ENCODE measurements around the gene ECHS1. TPM values are rescaled to one million over a fixed set of nuclear protein-coding genes. Genes with fewer than 3 reads are reported as not detected.

Gene ECHS1
- total and polyA plus RNA-seq, 8 donors: 71.0 to 87.1 (median 76.7) TPM

- Histone ChIP-seq H3K4me1 (peaks cover 0 to 8% of the 10 kb centered on the region in 2 donors), H3K36me3 (peaks cover 0 to 86% of the 10 kb centered on the region in 2 donors), H3K9me3 (no peaks in the 10 kb centered on the region), H3K4me3 (no peak overlapping the region), H3K27me3 (no peaks in the 10 kb centered on the region), H3K27ac (no peak overlapping the region)
- ATAC-seq: no peak
- TF ChIP-seq, protein P1, sequence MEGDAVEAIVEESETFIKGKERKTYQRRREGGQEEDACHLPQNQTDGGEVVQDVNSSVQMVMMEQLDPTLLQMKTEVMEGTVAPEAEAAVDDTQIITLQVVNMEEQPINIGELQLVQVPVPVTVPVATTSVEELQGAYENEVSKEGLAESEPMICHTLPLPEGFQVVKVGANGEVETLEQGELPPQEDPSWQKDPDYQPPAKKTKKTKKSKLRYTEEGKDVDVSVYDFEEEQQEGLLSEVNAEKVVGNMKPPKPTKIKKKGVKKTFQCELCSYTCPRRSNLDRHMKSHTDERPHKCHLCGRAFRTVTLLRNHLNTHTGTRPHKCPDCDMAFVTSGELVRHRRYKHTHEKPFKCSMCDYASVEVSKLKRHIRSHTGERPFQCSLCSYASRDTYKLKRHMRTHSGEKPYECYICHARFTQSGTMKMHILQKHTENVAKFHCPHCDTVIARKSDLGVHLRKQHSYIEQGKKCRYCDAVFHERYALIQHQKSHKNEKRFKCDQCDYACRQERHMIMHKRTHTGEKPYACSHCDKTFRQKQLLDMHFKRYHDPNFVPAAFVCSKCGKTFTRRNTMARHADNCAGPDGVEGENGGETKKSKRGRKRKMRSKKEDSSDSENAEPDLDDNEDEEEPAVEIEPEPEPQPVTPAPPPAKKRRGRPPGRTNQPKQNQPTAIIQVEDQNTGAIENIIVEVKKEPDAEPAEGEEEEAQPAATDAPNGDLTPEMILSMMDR (IDR thresholded peaks at IDR 0.05): no peak
- DNase-seq: no peak
- intact Hi-C loops (cut with DNase I): no loop called here
Observed at GRCh38 chr10:133403359-133403758, 30.2 kb upstream of the ECHS1 start.

- Histone ChIP-seq H3K9me3 (no peaks in the 10 kb centered on the region), H3K4me3 (no peak overlapping the region), H3K4me1 (peaks cover 0 to 8% of the 10 kb centered on the region in 2 donors), H3K36me3 (peaks cover 0 to 87% of the 10 kb centered on the region in 2 donors), H3K27ac (no peak overlapping the region), H3K27me3 (no peaks in the 10 kb centered on the region)
- no peak for ATAC-seq
- intact Hi-C loops (cut with DNase I): no loop called here
- peak in 1 of 4 donors; percentile 57 for DNase-seq
- TF ChIP-seq, protein P1 (IDR thresholded peaks at IDR 0.05): no peak
Observed at GRCh38 chr10:133401981-133402725, 29.0 kb upstream of the ECHS1 start.

DNA sequence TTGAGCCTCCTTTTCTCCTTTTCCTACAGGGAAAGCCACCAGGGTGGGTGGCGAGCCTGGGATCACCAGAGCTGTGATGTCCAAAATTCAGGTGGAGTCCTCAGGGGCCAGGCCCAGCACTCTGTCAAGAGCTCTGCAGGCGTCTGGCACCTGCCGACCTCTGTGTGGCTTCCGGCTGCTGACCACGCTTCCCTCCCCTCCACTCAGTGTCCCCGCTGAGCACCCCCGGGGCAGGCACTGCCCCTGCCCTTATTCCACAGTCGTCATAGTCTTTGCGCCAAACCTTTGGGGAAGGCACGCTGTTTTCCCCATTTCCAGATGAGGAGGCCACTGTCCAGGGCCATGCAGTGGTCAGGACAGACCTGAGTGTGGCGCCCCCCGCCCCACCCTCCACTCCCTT, 28.3 kb upstream of the ECHS1 start:
- DNase-seq (peak in 1 of 4 donors; percentile 60), ATAC-seq (no peak)
- H3K9me3 ChIP-seq: no peaks in the 10 kb centered on the region
- intact Hi-C loops (cut with DNase I): no loop called here
- peak overlapping the region in 1 of 2 donors; percentile 48 for H3K27ac ChIP-seq
- peaks cover 0 to 90% of the 10 kb centered on the region in 2 donors for H3K36me3 ChIP-seq
- no peaks in the 10 kb centered on the region for H3K27me3 ChIP-seq
- TF ChIP-seq, protein P1 (IDR thresholded peaks at IDR 0.05): no peak
- peaks cover 0 to 8% of the 10 kb centered on the region in 2 donors for H3K4me1 ChIP-seq
- H3K4me3 ChIP-seq: no peak overlapping the region

DNA sequence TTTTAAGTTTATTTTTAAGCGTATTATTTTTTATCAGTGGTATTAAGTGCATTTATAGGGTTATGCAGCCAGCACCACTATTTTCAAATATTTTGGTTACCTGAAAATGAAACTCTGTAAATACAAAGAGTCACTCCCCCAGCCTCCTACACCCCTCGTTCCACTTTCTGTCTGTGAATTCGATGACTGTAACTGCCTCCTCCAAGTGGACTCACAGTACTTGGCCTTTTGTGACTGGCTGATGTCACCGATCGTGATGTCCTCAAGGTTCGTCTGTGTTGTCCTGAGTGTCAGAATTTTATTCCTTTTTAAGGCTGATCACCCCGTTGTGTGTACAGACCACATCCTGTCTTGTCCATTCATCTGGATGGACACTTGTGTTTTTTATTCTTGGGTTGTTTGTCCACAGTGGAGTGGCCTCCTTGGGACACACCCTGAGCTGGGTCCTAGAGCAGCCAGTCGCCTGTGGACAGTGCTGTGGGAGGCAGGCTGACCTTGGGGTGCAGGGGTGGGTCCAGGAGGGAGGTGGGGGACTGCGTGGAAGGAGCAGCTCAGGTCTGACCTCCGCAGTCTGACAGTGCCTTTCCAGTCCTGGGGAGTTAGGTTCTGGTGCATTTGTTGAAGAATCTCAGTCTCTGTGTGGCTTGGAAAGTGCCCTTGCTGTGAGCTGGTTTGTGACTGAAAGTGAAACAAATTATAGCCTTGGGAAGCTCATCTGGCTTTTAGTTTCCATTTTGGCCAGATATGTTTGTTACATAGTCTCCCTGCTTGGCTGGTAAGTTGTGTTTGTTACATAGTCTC, 27.7 kb upstream of the ECHS1 start:
- Histone ChIP-seq H3K9me3 (no peaks in the 10 kb centered on the region), H3K4me1 (peaks cover 0 to 8% of the 10 kb centered on the region in 2 donors), H3K4me3 (no peak overlapping the region), H3K27ac (peak overlapping the region in 1 of 2 donors; percentile 48), H3K27me3 (no peaks in the 10 kb centered on the region), H3K36me3 (peaks cover 0 to 93% of the 10 kb centered on the region in 2 donors)
- intact Hi-C loops (cut with DNase I): no loop called here
- ATAC-seq (no peak), DNase-seq (no peak)
- TF ChIP-seq, protein P1 (IDR thresholded peaks at IDR 0.05): no peak

- no peak overlapping the region for H3K27ac ChIP-seq
- no peaks in the 10 kb centered on the region for H3K9me3 ChIP-seq
- H3K36me3 ChIP-seq: peaks cover 0 to 80% of the 10 kb centered on the region in 2 donors
- DNase-seq (peak in 1 of 4 donors; percentile 63), ATAC-seq (no peak)
- H3K4me1 ChIP-seq: peaks cover 11 to 23% of the 10 kb centered on the region in 2 donors
- no peak overlapping the region for H3K4me3 ChIP-seq
- intact Hi-C loops (cut with DNase I): no loop called here
- TF ChIP-seq, protein P1 (IDR thresholded peaks at IDR 0.05): no peak
- H3K27me3 ChIP-seq: no peaks in the 10 kb centered on the region
Observed at GRCh38 chr10:133399123-133399601, 26.0 kb upstream of the ECHS1 start.
